Activated T-helper 17 cell treated with anti-CD3 and anti-CD28 coated beads, Interleukin-2, amount 50 U/mL, for 72 hours (primary cell): Measurements from ENCODE around the gene TTC9. TPM values are rescaled to one million over a fixed set of nuclear protein-coding genes. Genes with fewer than 3 reads are reported as not detected.
"Not testable (repeated sequence)": the region's sequence is repeated elsewhere in the genome, so short reads cannot be mapped to it uniquely, and the experiment has no call there.

Experiments
- ATAC-seq: fragments of 150-1000 bp; cut with Tn5 transposase; replicated peaks from 2 replicates; pipeline ENCODE4 v1.10.0; 2021; ENCODE audit warnings: mild to moderate bottlenecking, moderate library complexity
- H3K27ac Mint-ChIP-seq: one replicate; pipeline ENCODE4 v1.8.0; 2022; ENCODE audit warnings: mixed read lengths
- H3K27me3 Mint-ChIP-seq: one replicate; pipeline ENCODE4 v1.8.0; 2022; ENCODE audit warnings: mixed read lengths
- H3K36me3 Mint-ChIP-seq: one replicate; pipeline ENCODE4 v1.8.0; 2022; ENCODE audit warnings: low read depth, mild to moderate bottlenecking, mixed read lengths
- H3K4me1 Mint-ChIP-seq: one replicate; pipeline ENCODE4 v1.8.0; 2022; ENCODE audit warnings: mixed read lengths
- H3K4me3 Mint-ChIP-seq: one replicate; pipeline ENCODE4 v1.8.0; 2022; ENCODE audit warnings: mild to moderate bottlenecking, mixed read lengths
- H3K9me3 Mint-ChIP-seq: one replicate; pipeline ENCODE4 v1.8.0; 2022; ENCODE audit warnings: mixed read lengths
- total RNA-seq, 2 donors: library from RNA; stranded (reverse); gene quantifications; one replicate each; pipeline ENCODE4 v1.2.3, GENCODE V29; 2022

TTC9 gene
- total RNA-seq, 2 donors from 2014 or later: 4.7 to 8.0 TPM

- peaks cover 4% of the 10 kb centered on the region for H3K36me3 Mint-ChIP-seq
- no peaks in the 10 kb centered on the region for H3K9me3 Mint-ChIP-seq
- H3K4me3 Mint-ChIP-seq: no peak overlapping the region
- H3K4me1 Mint-ChIP-seq: no peaks in the 10 kb centered on the region
- ATAC-seq: peak; percentile 39
- no peak overlapping the region for H3K27ac Mint-ChIP-seq
- H3K27me3 Mint-ChIP-seq: no peaks in the 10 kb centered on the region
Observed at GRCh38 chr14:70680748-70681147, 39.0 kb downstream of the TTC9 start.

GRCh38 chr14:70683983-70684382, 42.3 kb downstream of the TTC9 start:
- Mint-ChIP-seq H3K27ac (no peak overlapping the region), H3K4me3 (no peak overlapping the region), H3K9me3 (no peaks in the 10 kb centered on the region), H3K36me3 (no peaks in the 10 kb centered on the region), H3K4me1 (no peaks in the 10 kb centered on the region), H3K27me3 (no peaks in the 10 kb centered on the region)
- ATAC-seq: no peak

GRCh38 chr14:70685474-70686197, 43.9 kb downstream of the TTC9 start:
- Mint-ChIP-seq H3K9me3 (no peaks in the 10 kb centered on the region), H3K27me3 (no peaks in the 10 kb centered on the region), H3K36me3 (no peaks in the 10 kb centered on the region), H3K27ac (no peak overlapping the region), H3K4me1 (no peaks in the 10 kb centered on the region), H3K4me3 (no peak overlapping the region)
- ATAC-seq: no peak

- H3K4me3 Mint-ChIP-seq: no peak overlapping the region
- H3K4me1 Mint-ChIP-seq: no peaks in the 10 kb centered on the region
- no peaks in the 10 kb centered on the region for H3K9me3 Mint-ChIP-seq
- no peaks in the 10 kb centered on the region for H3K36me3 Mint-ChIP-seq
- no peak overlapping the region for H3K27ac Mint-ChIP-seq
- H3K27me3 Mint-ChIP-seq: no peaks in the 10 kb centered on the region
- ATAC-seq: no peak
Observed at GRCh38 chr14:70692210-70692609, 50.5 kb downstream of the TTC9 start.

- H3K9me3 Mint-ChIP-seq: no peaks in the 10 kb centered on the region
- H3K27me3 Mint-ChIP-seq: no peaks in the 10 kb centered on the region
- H3K4me3 Mint-ChIP-seq: no peak overlapping the region
- no peak overlapping the region for H3K27ac Mint-ChIP-seq
- H3K36me3 Mint-ChIP-seq: no peaks in the 10 kb centered on the region
- no peaks in the 10 kb centered on the region for H3K4me1 Mint-ChIP-seq
- no peak for ATAC-seq
Observed at GRCh38 chr14:70696026-70696425, 54.3 kb downstream of the TTC9 start.

- H3K27ac Mint-ChIP-seq: no peak overlapping the region
- H3K9me3 Mint-ChIP-seq: no peaks in the 10 kb centered on the region
- H3K4me3 Mint-ChIP-seq: no peak overlapping the region
- no peaks in the 10 kb centered on the region for H3K27me3 Mint-ChIP-seq
- no peaks in the 10 kb centered on the region for H3K36me3 Mint-ChIP-seq
- no peaks in the 10 kb centered on the region for H3K4me1 Mint-ChIP-seq
- ATAC-seq: no peak
Observed at GRCh38 chr14:70697701-70698100, 56.0 kb downstream of the TTC9 start.

- H3K4me3 Mint-ChIP-seq: no peak overlapping the region
- H3K36me3 Mint-ChIP-seq: no peaks in the 10 kb centered on the region
- H3K27ac Mint-ChIP-seq: no peak overlapping the region
- ATAC-seq: no peak
- H3K9me3 Mint-ChIP-seq: no peaks in the 10 kb centered on the region
- H3K27me3 Mint-ChIP-seq: no peaks in the 10 kb centered on the region
- H3K4me1 Mint-ChIP-seq: no peaks in the 10 kb centered on the region
Observed at GRCh38 chr14:70698288-70698687, 56.6 kb downstream of the TTC9 start.

GRCh38 chr14:70699646-70700045, 57.9 kb downstream of the TTC9 start:
- Mint-ChIP-seq H3K4me3 (no peak overlapping the region), H3K4me1 (no peaks in the 10 kb centered on the region), H3K9me3 (no peaks in the 10 kb centered on the region), H3K36me3 (no peaks in the 10 kb centered on the region), H3K27ac (no peak overlapping the region), H3K27me3 (no peaks in the 10 kb centered on the region)
- ATAC-seq: no peak

- Mint-ChIP-seq H3K36me3 (no peaks in the 10 kb centered on the region), H3K27ac (no peak overlapping the region), H3K27me3 (no peaks in the 10 kb centered on the region), H3K9me3 (no peaks in the 10 kb centered on the region), H3K4me1 (no peaks in the 10 kb centered on the region), H3K4me3 (no peak overlapping the region)
- no peak for ATAC-seq
Observed at GRCh38 chr14:70700955-70701585, 59.4 kb downstream of the TTC9 start.

GRCh38 chr14:70701610-70702009, 59.9 kb downstream of the TTC9 start:
- Mint-ChIP-seq H3K27ac (no peak overlapping the region), H3K36me3 (no peaks in the 10 kb centered on the region), H3K4me1 (no peaks in the 10 kb centered on the region), H3K4me3 (no peak overlapping the region), H3K9me3 (no peaks in the 10 kb centered on the region), H3K27me3 (no peaks in the 10 kb centered on the region)
- ATAC-seq: no peak

- ATAC-seq: no peak
- Mint-ChIP-seq H3K36me3 (no peaks in the 10 kb centered on the region), H3K4me3 (no peak overlapping the region), H3K27ac (no peak overlapping the region), H3K9me3 (no peaks in the 10 kb centered on the region), H3K27me3 (no peaks in the 10 kb centered on the region), H3K4me1 (no peaks in the 10 kb centered on the region)
Observed at GRCh38 chr14:70702161-70702560, 60.4 kb downstream of the TTC9 start.

GRCh38 chr14:70703621-70704168, 62.0 kb downstream of the TTC9 start:
- not testable (repeated sequence) for H3K4me1 Mint-ChIP-seq, H3K4me3 Mint-ChIP-seq, H3K27ac Mint-ChIP-seq, ATAC-seq, H3K27me3 Mint-ChIP-seq, H3K9me3 Mint-ChIP-seq, H3K36me3 Mint-ChIP-seq

GRCh38 chr14:70704960-70705359, 63.2 kb downstream of the TTC9 start:
- Mint-ChIP-seq H3K27ac (no peak overlapping the region), H3K9me3 (no peaks in the 10 kb centered on the region)

GRCh38 chr14:70706177-70706576, 64.5 kb downstream of the TTC9 start:
- Mint-ChIP-seq H3K36me3 (no peaks in the 10 kb centered on the region), H3K27me3 (no peaks in the 10 kb centered on the region), H3K4me1 (no peaks in the 10 kb centered on the region), H3K4me3 (no peak overlapping the region), H3K9me3 (no peaks in the 10 kb centered on the region), H3K27ac (no peak overlapping the region)
- ATAC-seq: no peak

More at GRCh38 chr14:70704960-70705359, 63.2 kb downstream of the TTC9 start:
- Mint-ChIP-seq H3K36me3 (no peaks in the 10 kb centered on the region), H3K27me3 (no peaks in the 10 kb centered on the region), H3K4me1 (no peaks in the 10 kb centered on the region), H3K4me3 (no peak overlapping the region)
- ATAC-seq: no peak
